ENCODE measurements around the gene ADD2.

The ADD2 gene

GRCh38 chr2:70692256-70692655 is 75.7 kb downstream of the ADD2 start:
- no peak overlapping the region for H3K4me3 ChIP-seq (ENCODE audit: low read length)
- no peak for DNase-seq (ENCODE audit: low read depth)
- TF ChIP-seq, protein P1, sequence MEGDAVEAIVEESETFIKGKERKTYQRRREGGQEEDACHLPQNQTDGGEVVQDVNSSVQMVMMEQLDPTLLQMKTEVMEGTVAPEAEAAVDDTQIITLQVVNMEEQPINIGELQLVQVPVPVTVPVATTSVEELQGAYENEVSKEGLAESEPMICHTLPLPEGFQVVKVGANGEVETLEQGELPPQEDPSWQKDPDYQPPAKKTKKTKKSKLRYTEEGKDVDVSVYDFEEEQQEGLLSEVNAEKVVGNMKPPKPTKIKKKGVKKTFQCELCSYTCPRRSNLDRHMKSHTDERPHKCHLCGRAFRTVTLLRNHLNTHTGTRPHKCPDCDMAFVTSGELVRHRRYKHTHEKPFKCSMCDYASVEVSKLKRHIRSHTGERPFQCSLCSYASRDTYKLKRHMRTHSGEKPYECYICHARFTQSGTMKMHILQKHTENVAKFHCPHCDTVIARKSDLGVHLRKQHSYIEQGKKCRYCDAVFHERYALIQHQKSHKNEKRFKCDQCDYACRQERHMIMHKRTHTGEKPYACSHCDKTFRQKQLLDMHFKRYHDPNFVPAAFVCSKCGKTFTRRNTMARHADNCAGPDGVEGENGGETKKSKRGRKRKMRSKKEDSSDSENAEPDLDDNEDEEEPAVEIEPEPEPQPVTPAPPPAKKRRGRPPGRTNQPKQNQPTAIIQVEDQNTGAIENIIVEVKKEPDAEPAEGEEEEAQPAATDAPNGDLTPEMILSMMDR (IDR thresholded peaks at IDR 0.05; ENCODE audit: insufficient read depth, low read depth, low read length, missing control alignments): no peak

DNA sequence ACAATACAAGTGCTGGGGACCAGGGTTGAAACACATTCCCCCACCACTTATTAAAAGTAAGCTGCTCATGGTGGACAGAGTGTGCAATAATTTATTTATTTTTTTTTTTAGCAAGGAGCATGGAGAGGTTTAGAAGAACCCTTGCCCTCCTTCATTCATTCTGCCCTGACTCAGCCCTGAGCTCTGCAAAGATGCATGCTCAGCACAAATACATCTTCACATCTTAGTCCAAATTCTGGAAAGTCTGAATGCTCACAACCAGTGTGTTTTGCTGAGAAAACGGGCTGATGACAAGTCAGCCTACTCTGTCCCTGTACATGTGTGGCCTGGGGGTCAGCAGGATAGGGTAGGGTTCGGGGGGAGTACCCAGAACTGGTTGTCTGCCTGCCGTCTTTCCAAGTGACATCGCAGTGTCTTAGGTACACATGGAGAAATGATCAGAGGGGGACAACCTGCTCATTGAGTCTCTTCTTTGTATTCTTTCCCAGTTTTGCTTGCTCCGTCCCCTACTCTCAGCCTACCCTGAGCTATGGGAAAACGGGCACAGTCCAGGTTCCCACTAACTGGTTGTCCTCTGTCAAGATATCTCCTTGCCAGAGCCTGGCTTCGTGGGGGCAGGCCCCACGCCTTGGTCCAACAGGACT is 76.4 kb downstream of the ADD2 start:
- H3K4me3 ChIP-seq (ENCODE audit: low read length): no peak overlapping the region
- TF ChIP-seq, protein P1 (IDR thresholded peaks at IDR 0.05; ENCODE audit: insufficient read depth, low read depth, low read length, missing control alignments): no peak
- no peak for DNase-seq (ENCODE audit: low read depth)

DNA sequence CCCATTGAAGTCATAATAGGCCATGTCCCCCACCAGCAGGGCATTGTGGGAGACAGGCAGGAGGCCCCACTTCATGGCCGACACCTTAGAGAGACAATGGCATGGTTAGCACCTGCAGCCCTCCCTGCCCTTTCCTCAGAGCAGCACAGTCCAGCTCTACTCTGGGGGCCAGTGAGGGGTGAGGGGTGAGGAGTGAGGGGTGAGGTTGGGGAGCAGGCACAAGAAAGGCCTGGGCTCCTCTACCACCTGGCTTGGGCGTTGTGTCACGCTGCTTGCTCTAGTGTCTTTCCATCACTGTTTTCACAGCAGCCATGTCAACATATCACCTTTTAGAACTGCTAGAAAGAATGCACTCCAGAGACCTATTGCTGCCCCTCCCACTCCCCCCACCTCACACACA is 77.2 kb downstream of the ADD2 start:
- TF ChIP-seq, protein P1 (IDR thresholded peaks at IDR 0.05; ENCODE audit: insufficient read depth, low read depth, low read length, missing control alignments): no peak
- H3K4me3 ChIP-seq (ENCODE audit: low read length): no peak overlapping the region
- no peak for DNase-seq (ENCODE audit: low read depth)

- DNase-seq (ENCODE audit: low read depth): no peak
- H3K4me3 ChIP-seq (ENCODE audit: low read length): no peak overlapping the region
- TF ChIP-seq, protein P1 (IDR thresholded peaks at IDR 0.05; ENCODE audit: insufficient read depth, low read depth, low read length, missing control alignments): no peak
Observed at GRCh38 chr2:70688427-70688826, 79.6 kb downstream of the ADD2 start.

DNA sequence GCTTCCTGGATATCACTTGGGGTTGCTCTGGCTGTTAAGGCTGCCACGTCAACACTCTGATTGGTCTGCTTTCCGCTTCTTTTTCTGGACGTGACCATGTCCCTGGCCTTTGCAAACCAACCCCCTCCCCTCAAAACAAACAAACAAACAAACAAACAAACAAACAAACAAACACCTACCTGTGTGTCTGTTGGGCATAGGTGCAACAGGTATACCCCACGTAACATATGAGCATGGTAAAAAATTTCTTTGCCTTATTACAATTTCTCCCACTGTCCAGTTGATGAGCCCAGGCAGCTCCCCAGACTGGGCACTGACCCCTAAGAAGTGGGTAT is 80.6 kb downstream of the ADD2 start:
- H3K4me3 ChIP-seq (ENCODE audit: low read length): no peak overlapping the region
- TF ChIP-seq, protein P1 (IDR thresholded peaks at IDR 0.05; ENCODE audit: insufficient read depth, low read depth, low read length, missing control alignments): no peak
- no peak for DNase-seq (ENCODE audit: low read depth)

DNA sequence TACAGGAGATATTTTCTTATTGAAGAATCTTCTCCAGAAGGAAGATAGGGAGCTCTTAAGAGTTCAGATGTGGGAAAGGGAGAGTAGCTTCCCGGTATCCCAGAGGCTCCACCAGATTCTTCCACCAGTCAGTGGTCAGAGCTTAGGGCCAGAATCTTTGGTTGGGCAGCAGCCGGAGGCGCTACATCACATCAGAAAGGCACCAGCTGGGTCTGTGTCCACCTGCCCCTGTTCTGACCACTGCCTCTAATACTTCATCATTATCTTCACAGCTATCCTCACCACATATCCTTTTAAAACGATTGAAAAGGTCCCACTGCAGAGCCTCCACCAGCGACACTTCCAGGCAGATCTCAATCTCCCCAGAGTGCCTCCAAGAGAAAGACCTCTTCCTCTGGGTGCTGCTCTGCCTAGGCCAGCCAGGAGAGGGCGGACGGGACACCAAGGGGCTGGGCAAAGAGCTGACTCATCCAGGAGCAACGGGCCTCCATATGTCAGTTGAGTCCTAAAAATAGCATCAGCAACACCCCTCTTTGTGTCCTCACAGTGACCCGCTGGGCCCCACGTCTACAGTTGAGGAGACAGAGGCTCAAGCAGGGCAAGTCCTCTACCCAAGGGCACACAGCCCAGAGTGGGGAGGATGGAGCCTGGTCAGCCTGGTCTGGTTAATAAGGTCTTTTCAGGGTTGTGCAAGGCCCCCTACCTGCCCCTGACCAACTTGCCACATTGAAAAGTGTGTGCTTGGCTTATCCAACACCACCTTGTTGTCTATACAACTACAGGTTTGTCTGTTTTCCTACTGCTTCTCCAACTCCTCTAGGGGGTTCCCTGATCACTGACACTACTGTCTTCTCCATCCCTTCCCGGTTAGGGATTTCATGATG is 81.2 kb downstream of the ADD2 start:
- DNase-seq (ENCODE audit: low read depth): peak; percentile 63
- no peak overlapping the region for H3K4me3 ChIP-seq (ENCODE audit: low read length)
- TF ChIP-seq, protein P1 (IDR thresholded peaks at IDR 0.05; ENCODE audit: insufficient read depth, low read depth, low read length, missing control alignments): peak; percentile 53

Measured in epithelial cell of esophagus (primary cell).